PFSK-1 (cell line): ENCODE data around the gene CTCF.

Experiments used
- FOXP2 ChIP-seq: optimal IDR thresholded peaks from 2 replicates; pipeline ENCODE3; 2011; ENCODE audit warnings: borderline replicate concordance, control low read depth, inconsistent platforms; ENCODE audit not compliant: insufficient read depth; ENCODE audit errors: extremely low read length, extremely low read depth
- POLR2AphosphoS5 ChIP-seq: IDR thresholded peaks from 2 replicates; pipeline ENCODE4 v1.6.1; 2012; ENCODE audit warnings: low read depth, mild to moderate bottlenecking, control low read depth, low read length, moderate library complexity
- SIN3A ChIP-seq: IDR thresholded peaks from 2 replicates; pipeline ENCODE4 v1.6.1; 2012; ENCODE audit warnings: mild to moderate bottlenecking, low read length, moderate library complexity, borderline replicate concordance; ENCODE audit not compliant: insufficient read depth
- TAF1 ChIP-seq: IDR thresholded peaks from 2 replicates; pipeline ENCODE4 v1.6.1; 2012; ENCODE audit warnings: low read length, control low read depth, borderline replicate concordance; ENCODE audit not compliant: insufficient read depth
- TF ChIP-seq, protein P1 (sequence below), 2 experiments: IDR thresholded peaks; 2 replicates each; pipeline versions ENCODE4 v1.6.1 to v1.8.0; 2011 to 2012; ENCODE audit warnings: low read depth in 2 of 2, low read length in 2 of 2, control low read depth in 1 of 2, inconsistent platforms in 1 of 2, mild to moderate bottlenecking in 1 of 2, moderate library complexity in 1 of 2; ENCODE audit not compliant: insufficient read depth in 1 of 2

Gene CTCF

DNA sequence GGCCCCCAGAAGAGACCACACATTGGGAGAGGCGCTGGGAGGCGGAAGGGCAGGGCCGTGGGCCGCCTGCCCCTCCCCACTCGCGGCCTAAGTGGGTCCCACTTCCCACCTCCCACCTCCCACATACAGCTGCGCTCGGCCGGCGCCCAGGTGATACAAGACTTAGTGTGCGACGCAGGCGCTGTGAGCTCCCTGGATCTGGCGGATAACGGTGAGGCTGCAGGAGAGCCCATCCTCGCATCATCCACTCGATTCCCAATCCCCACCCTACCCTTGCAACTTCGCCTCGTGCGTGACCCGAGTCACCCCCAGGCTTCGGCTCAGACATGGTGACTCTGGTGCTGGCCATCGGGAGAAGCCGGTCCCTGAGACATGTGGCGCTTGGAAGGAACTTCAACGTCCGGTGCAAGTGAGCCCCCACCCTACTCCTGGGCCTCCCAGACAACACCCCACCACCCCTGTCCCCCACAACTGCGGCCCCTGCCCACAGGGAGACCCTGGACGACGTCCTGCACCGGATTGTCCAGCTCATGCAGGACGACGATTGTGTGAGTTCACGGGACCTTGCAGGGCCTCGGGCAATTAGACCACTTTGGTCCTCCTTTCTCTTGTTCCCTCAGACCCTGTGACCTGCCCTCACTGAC is 86.6 kb downstream of the CTCF start:
- no peak for TF ChIP-seq POLR2AphosphoS5
- TF ChIP-seq, protein P1, sequence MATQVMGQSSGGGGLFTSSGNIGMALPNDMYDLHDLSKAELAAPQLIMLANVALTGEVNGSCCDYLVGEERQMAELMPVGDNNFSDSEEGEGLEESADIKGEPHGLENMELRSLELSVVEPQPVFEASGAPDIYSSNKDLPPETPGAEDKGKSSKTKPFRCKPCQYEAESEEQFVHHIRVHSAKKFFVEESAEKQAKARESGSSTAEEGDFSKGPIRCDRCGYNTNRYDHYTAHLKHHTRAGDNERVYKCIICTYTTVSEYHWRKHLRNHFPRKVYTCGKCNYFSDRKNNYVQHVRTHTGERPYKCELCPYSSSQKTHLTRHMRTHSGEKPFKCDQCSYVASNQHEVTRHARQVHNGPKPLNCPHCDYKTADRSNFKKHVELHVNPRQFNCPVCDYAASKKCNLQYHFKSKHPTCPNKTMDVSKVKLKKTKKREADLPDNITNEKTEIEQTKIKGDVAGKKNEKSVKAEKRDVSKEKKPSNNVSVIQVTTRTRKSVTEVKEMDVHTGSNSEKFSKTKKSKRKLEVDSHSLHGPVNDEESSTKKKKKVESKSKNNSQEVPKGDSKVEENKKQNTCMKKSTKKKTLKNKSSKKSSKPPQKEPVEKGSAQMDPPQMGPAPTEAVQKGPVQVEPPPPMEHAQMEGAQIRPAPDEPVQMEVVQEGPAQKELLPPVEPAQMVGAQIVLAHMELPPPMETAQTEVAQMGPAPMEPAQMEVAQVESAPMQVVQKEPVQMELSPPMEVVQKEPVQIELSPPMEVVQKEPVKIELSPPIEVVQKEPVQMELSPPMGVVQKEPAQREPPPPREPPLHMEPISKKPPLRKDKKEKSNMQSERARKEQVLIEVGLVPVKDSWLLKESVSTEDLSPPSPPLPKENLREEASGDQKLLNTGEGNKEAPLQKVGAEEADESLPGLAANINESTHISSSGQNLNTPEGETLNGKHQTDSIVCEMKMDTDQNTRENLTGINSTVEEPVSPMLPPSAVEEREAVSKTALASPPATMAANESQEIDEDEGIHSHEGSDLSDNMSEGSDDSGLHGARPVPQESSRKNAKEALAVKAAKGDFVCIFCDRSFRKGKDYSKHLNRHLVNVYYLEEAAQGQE (IDR thresholded peaks at IDR 0.05; ENCODE audit: insufficient read depth in 1 of 2, low read depth in 2 of 2, low read length in 2 of 2) = no peak
- no peak for TF ChIP-seq FOXP2
- no peak for TF ChIP-seq SIN3A
- no peak for TF ChIP-seq TAF1

DNA sequence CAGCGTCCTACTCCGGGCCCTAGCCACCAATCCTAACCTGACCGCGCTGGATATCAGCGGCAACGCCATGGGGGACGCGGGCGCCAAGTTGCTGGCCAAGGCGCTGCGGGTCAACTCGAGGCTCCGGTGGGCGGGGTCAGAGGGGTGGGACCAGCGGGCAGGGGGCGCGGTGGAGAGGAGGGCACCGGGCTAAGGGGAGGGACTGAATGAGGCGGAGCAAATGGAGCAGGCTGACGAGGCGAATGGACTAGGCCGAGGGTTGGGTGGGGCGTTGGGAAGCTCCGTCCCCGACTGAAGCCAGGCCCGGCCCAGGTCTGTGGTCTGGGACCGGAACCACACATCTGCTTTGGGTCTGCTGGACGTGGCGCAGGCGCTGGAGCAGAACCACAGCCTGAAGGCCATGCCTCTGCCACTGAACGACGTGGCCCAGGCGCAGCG is 87.2 kb downstream of the CTCF start:
- no peak for TF ChIP-seq SIN3A
- TF ChIP-seq FOXP2 = no peak
- TF ChIP-seq TAF1 = no peak
- TF ChIP-seq POLR2AphosphoS5 = no peak
- TF ChIP-seq, protein P1 (IDR thresholded peaks at IDR 0.05; ENCODE audit: insufficient read depth in 1 of 2, low read depth in 2 of 2, low read length in 2 of 2) = no peak

DNA sequence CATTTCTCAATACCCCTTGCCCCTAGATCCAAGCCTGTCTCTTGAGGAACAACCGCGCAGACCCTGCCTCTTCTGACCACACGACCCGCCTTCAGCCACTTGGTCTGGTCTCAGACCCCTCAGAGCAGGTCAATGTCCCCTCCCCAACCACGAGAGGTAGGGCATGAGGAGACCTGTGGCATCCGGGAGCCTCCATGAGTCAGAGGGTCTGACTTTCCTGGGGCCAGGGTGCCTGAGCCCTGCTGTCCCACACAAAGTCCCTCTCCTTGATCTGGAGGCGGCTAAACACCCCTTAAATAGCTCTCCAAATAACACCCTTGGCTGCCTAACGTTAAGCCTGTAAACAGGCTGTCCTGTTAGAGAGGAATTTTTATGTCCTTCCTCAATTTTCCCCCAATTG is 87.7 kb downstream of the CTCF start:
- no peak for TF ChIP-seq POLR2AphosphoS5
- no peak for TF ChIP-seq TAF1
- TF ChIP-seq, protein P1 (IDR thresholded peaks at IDR 0.05; ENCODE audit: insufficient read depth in 1 of 2, low read depth in 2 of 2, low read length in 2 of 2) = no peak
- TF ChIP-seq SIN3A = no peak
- TF ChIP-seq FOXP2 = no peak

DNA sequence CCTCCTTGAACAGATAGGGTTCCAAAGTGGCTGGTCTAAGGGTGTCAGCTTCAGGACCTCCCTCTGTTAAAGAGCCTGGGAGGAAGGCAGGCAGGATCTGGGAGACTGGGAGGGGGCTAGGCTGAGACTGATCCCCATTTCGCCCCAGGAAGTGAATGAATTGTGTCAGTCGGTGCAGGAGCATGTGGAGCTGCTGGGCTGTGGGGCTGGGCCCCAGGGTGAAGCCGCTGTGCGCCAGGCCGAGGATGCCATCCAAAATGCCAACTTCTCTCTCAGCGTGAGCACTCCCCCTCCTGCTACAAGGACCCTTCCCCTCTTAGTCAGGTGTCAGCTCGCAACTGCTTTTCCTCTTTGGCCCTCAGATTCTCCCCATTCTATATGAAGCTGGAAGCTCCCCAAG is 88.7 kb downstream of the CTCF start:
- TF ChIP-seq POLR2AphosphoS5 = no peak
- no peak for TF ChIP-seq SIN3A
- no peak for TF ChIP-seq FOXP2
- no peak for TF ChIP-seq TAF1
- TF ChIP-seq, protein P1 (IDR thresholded peaks at IDR 0.05; ENCODE audit: insufficient read depth in 1 of 2, low read depth in 2 of 2, low read length in 2 of 2) = no peak

DNA sequence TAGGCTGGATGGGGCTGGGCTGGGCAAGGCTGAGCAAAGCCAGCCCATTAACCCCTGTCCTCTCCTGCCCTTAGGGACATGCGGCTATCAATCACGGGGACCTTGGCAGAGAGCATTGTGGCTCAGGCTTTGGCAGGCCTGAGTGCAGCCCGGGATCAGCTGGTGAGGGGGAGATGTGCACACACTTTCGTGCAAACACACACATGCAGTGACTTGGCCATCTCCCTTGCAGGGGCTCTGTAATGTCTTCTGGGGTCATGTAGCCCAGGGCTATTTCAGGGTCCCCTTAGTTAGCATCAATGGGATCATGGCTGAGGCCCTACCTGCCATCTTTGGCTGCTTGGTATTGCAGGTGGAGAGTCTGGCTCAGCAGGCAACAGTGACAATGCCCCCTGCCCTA is 89.5 kb downstream of the CTCF start:
- TF ChIP-seq TAF1 (no peak), SIN3A (no peak), FOXP2 (no peak), POLR2AphosphoS5 (no peak)
- TF ChIP-seq, protein P1 (IDR thresholded peaks at IDR 0.05; ENCODE audit: insufficient read depth in 1 of 2, low read depth in 2 of 2, low read length in 2 of 2) = no peak
